Urinary bladder (tissue), 4 donors: ENCODE results near the gene VASN. TPM values are rescaled to one million over a fixed set of nuclear protein-coding genes. Genes with fewer than 3 reads are reported as not detected.
"Not testable (repeated sequence)": the region's sequence is repeated elsewhere in the genome, so short reads cannot be mapped to it uniquely, and the experiment has no call there.

Source experiments
- DNase-seq: peaks from one replicate; pipeline ENCODE4 v3.0.0-alpha.2; 2015; ENCODE audit errors: extremely low spot score
- H3K27ac ChIP-seq: one replicate; pipeline ENCODE4 v1.5.1; 2013; ENCODE audit warnings: low read depth, mild to moderate bottlenecking, moderate library complexity
- H3K36me3 ChIP-seq: one replicate; pipeline ENCODE4 v1.6.1; 2013; ENCODE audit warnings: mild to moderate bottlenecking, moderate library complexity; ENCODE audit not compliant: insufficient read depth
- H3K4me1 ChIP-seq: one replicate; pipeline ENCODE4 v1.6.1; 2013; ENCODE audit warnings: mild to moderate bottlenecking, moderate library complexity; ENCODE audit not compliant: insufficient read depth
- H3K4me3 ChIP-seq: one replicate; pipeline ENCODE4 v1.5.1; 2013; ENCODE audit warnings: low read depth, low read length
- WGBS: extraction: QIAGEN DNeasy Blood & Tissue Kit; methylation state at CpG from one replicate; pipeline ENCODE4 v1.1.7; 2013; 5-methylcytosine and 5-hydroxymethylcytosine counted together
- polyA plus RNA-seq: library from polyadenylated mRNA; stranded (reverse); fragments of 200-250 nt; gene quantifications from one replicate; pipeline ENCODE4 v1.2.3, GENCODE V29; 2013
- total RNA-seq: library from RNA; depleted of rRNA; stranded (reverse); fragments of >200 nt; gene quantifications from one replicate; pipeline ENCODE4 v1.2.3, GENCODE V29; 2014
- donor health status: healthy with polysubstance abuse.
- donor health status: healthy.

VASN gene
- total and polyA plus RNA-seq, 2 donors = 20.8 to 47.6 TPM

- WGBS = 89% methylated on average over 14 of the region's 14 CpGs
- H3K27ac ChIP-seq = no peak overlapping the region
- no peaks in the 10 kb centered on the region for H3K4me1 ChIP-seq
- no peak overlapping the region for H3K4me3 ChIP-seq
- no peaks in the 10 kb centered on the region for H3K36me3 ChIP-seq
- no peak for DNase-seq
These were observed 39.6 kb upstream of the VASN start for GRCh38 chr16:4332083-4332482.

- 86% methylated on average over 19 of the region's 19 CpGs for WGBS
- DNase-seq = no peak
- no peaks in the 10 kb centered on the region for H3K36me3 ChIP-seq
- no peaks in the 10 kb centered on the region for H3K4me1 ChIP-seq
- no peak overlapping the region for H3K4me3 ChIP-seq
- H3K27ac ChIP-seq = no peak overlapping the region
These were observed 38.9 kb upstream of the VASN start for GRCh38 chr16:4332623-4333307.

GRCh38 chr16:4333308-4333638 lies 38.4 kb upstream of the VASN start:
- Histone ChIP-seq H3K36me3 (no peaks in the 10 kb centered on the region), H3K4me3 (no peak overlapping the region), H3K4me1 (no peaks in the 10 kb centered on the region), H3K27ac (no peak overlapping the region)
- DNase-seq = no peak
- 79% methylated on average over 9 of the region's 9 CpGs for WGBS

DNA sequence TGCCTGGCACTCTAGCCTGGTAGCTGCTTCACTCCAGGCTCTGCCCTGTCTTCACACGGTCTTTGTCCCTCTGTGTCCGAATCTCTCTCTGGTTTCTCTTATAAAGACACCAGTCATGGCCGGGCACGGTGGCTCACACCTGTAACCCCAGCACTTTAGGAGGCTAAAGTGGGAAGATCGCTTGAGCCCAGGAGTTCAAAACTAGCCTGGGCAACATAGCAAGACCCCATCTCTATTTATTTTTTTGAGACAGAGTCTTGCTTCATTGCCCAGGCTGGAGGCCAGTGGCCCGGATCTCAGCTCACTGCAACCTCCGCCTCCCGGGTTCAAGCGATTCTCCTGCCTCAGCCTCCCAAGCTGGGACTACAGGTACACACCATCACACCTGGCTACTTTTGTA lies 37.9 kb upstream of the VASN start:
- H3K4me1 ChIP-seq, H3K4me3 ChIP-seq, H3K36me3 ChIP-seq, H3K27ac ChIP-seq, DNase-seq: not testable (repeated sequence)
- WGBS = 94% methylated on average over 9 of the region's 9 CpGs

- H3K27ac ChIP-seq = no peak overlapping the region
- H3K36me3 ChIP-seq = no peaks in the 10 kb centered on the region
- H3K4me1 ChIP-seq = no peaks in the 10 kb centered on the region
- H3K4me3 ChIP-seq = no peak overlapping the region
- 84% methylated on average over 32 of the region's 32 CpGs for WGBS
- DNase-seq = no peak
These were observed 36.7 kb upstream of the VASN start for GRCh38 chr16:4334724-4335495.

GRCh38 chr16:4336701-4337539 lies 34.7 kb upstream of the VASN start:
- H3K27ac ChIP-seq = no peak overlapping the region
- no peaks in the 10 kb centered on the region for H3K4me1 ChIP-seq
- no peak for DNase-seq
- H3K4me3 ChIP-seq = no peak overlapping the region
- WGBS = 86% methylated on average over 41 of the region's 41 CpGs
- H3K36me3 ChIP-seq = no peaks in the 10 kb centered on the region

GRCh38 chr16:4337540-4338088 lies 34.0 kb upstream of the VASN start:
- no peaks in the 10 kb centered on the region for H3K36me3 ChIP-seq
- no peak overlapping the region for H3K4me3 ChIP-seq
- no peak overlapping the region for H3K27ac ChIP-seq
- WGBS = 77% methylated on average over 12 of the region's 12 CpGs
- no peaks in the 10 kb centered on the region for H3K4me1 ChIP-seq
- DNase-seq = no peak

- DNase-seq = no peak
- H3K4me1 ChIP-seq = no peaks in the 10 kb centered on the region
- H3K4me3 ChIP-seq = no peak overlapping the region
- no peak overlapping the region for H3K27ac ChIP-seq
- 83% methylated on average over 12 of the region's 12 CpGs for WGBS
- no peaks in the 10 kb centered on the region for H3K36me3 ChIP-seq
These were observed 33.5 kb upstream of the VASN start for GRCh38 chr16:4338125-4338582.

- no peaks in the 10 kb centered on the region for H3K36me3 ChIP-seq
- no peaks in the 10 kb centered on the region for H3K4me1 ChIP-seq
- H3K4me3 ChIP-seq = no peak overlapping the region
- DNase-seq = no peak
- WGBS = 74% methylated on average over 10 of the region's 10 CpGs
- H3K27ac ChIP-seq = no peak overlapping the region
These were observed 32.8 kb upstream of the VASN start for GRCh38 chr16:4338712-4339299.

DNA sequence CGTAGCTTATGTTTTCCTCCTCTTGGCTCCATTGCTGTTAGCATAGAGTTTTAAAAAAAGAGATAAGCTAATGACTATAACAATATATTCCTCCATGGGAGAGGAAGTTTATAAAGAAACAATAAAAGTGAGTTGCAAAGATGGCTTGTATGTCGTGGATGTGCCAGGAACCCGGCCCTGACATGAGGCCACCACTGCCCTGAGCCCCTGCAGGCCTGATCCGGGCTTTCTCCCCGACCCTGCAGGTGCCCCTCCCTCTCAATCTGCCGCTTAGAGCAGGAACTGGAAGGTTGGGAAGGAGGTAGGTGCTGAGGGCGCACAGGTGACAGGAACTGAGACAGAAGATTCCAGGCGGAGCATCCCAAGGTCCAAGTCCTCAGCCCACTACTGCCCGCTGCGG lies 32.2 kb upstream of the VASN start:
- H3K27ac ChIP-seq = no peak overlapping the region
- DNase-seq = no peak
- H3K36me3 ChIP-seq = no peaks in the 10 kb centered on the region
- H3K4me1 ChIP-seq = no peaks in the 10 kb centered on the region
- no peak overlapping the region for H3K4me3 ChIP-seq
- 59% methylated on average over 10 of the region's 10 CpGs for WGBS

DNA sequence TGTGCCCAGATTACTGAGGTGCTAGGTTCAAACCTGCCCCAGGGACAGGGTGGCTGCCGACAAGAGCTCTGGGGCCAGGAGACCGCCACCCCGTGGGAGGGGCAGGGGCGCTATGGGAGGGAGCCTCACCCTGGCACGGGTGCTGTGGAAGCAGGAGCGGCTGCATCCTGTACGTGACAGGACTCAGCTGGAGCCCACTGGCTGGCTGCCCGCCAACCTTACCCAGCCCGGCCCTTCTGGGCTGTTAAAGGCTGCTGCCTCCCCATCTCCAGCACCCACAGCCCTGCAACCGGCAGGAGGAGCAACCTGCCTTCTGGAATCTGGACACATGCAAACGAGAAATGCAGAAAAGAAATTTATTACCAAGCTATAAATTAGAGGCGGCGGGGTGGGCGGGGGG lies 31.7 kb upstream of the VASN start:
- Histone ChIP-seq H3K4me3 (no peak overlapping the region), H3K27ac (no peak overlapping the region), H3K4me1 (no peaks in the 10 kb centered on the region), H3K36me3 (no peaks in the 10 kb centered on the region)
- DNase-seq = no peak
- 25% methylated on average over 14 of the region's 14 CpGs for WGBS

GRCh38 chr16:4340443-4340842 lies 31.2 kb upstream of the VASN start:
- DNase-seq = no peak
- H3K27ac ChIP-seq = no peak overlapping the region
- no peaks in the 10 kb centered on the region for H3K4me1 ChIP-seq
- 75% methylated on average over 6 of the region's 6 CpGs for WGBS
- H3K4me3 ChIP-seq = no peak overlapping the region
- no peaks in the 10 kb centered on the region for H3K36me3 ChIP-seq

DNA sequence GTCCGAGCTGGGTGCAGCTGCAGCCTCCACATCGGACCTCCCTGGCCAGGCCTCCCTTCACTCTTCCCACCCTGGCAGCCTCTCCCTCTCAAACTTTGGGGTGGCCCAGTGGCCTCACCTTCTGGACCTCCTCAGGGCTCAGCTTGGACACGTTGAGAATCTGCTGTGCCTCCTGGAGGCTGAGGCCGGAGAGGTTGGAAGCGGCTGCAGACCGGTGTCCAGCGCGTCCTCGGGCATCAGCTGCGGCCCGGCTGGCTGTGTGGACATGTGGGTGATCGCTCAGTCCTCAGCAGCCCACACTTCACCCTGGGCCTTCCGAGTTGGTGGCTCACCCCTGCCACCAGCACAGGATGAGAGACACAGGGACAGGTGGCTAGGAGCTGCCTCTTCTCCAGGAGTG lies 30.4 kb upstream of the VASN start:
- DNase-seq = no peak
- Histone ChIP-seq H3K27ac (no peak overlapping the region), H3K4me1 (no peaks in the 10 kb centered on the region), H3K36me3 (no peaks in the 10 kb centered on the region), H3K4me3 (no peak overlapping the region)
- WGBS = 94% methylated on average over 13 of the region's 13 CpGs
